Measurements from ENCODE around the gene RUNX3.

The RUNX3 gene

GRCh38 chr1:24878045-24878444 lies 52.0 kb downstream of the RUNX3 start:
- no peak for DNase-seq

- no peak for DNase-seq
These were observed 54.0 kb downstream of the RUNX3 start for GRCh38 chr1:24875991-24876506.

- DNase-seq = no peak
These were observed 54.8 kb downstream of the RUNX3 start for GRCh38 chr1:24875257-24875656.

- DNase-seq = no peak
These were observed 55.4 kb downstream of the RUNX3 start for GRCh38 chr1:24874611-24875234.

GRCh38 chr1:24874056-24874455 lies 56.0 kb downstream of the RUNX3 start:
- no peak for DNase-seq

GRCh38 chr1:24873148-24873547 lies 56.9 kb downstream of the RUNX3 start:
- DNase-seq = no peak

GRCh38 chr1:24872061-24872850 lies 57.8 kb downstream of the RUNX3 start:
- DNase-seq = no peak

- no peak for DNase-seq
These were observed 58.7 kb downstream of the RUNX3 start for GRCh38 chr1:24871306-24871901.

GRCh38 chr1:24870551-24871195 lies 59.4 kb downstream of the RUNX3 start:
- DNase-seq = no peak

- DNase-seq = no peak
These were observed 61.8 kb downstream of the RUNX3 start for GRCh38 chr1:24868016-24868875.

- DNase-seq = no peak
These were observed 62.8 kb downstream of the RUNX3 start for GRCh38 chr1:24867084-24867870.

- no peak for DNase-seq
These were observed 63.6 kb downstream of the RUNX3 start for GRCh38 chr1:24866211-24867083.

- no peak for DNase-seq
These were observed 64.5 kb downstream of the RUNX3 start for GRCh38 chr1:24865587-24865986.

GRCh38 chr1:24865168-24865567 lies 64.9 kb downstream of the RUNX3 start:
- no peak for DNase-seq

- no peak for DNase-seq
These were observed 65.7 kb downstream of the RUNX3 start for GRCh38 chr1:24864370-24864777.

- no peak for DNase-seq
These were observed 67.1 kb downstream of the RUNX3 start for GRCh38 chr1:24862775-24863483.

GRCh38 chr1:24861821-24862727 lies 68.0 kb downstream of the RUNX3 start:
- DNase-seq = peak; percentile 25

- DNase-seq = no peak
These were observed 69.2 kb downstream of the RUNX3 start for GRCh38 chr1:24860841-24861240.

All from NCI-H1105 treated with DMSO at 0.1 percent for 48 hours (cell line).